K562 (cell line): ENCODE measurements around the gene CACNB1. TPM values are rescaled to one million over a fixed set of nuclear protein-coding genes. Genes with fewer than 3 reads are reported as not detected.

ENCODE experiments used
- ATAC-seq: fragments of 200-7000 bp; cut with Tn5 transposase; 3 replicates; pipeline ENCODE4 v1.9.1; 2020; ENCODE audit warnings: moderate library complexity
- BruUV-seq: library from RNA; stranded (reverse); fragments of 400-500 nt; replicated peaks from 2 replicates; lab custom pipeline; 2021; lab: Mats Ljungman, UMichigan
- CTCF ChIA-PET: fragments of 300-600 bp; formaldehyde crosslinking; extraction: SDS; loops from one replicate; lab custom pipeline; 2021; ENCODE audit warnings: low intra/inter-chr PET ratio; lab: Yijun Ruan, JAX
- POLR2A ChIA-PET: fragments of 300-600, 350-650 bp; sonication (Branson Sonifier 250); formaldehyde crosslinking; extraction: SDS; loops from one replicate; lab custom pipeline; 2021; ENCODE audit warnings: antibody characterized with exemption, inconsistent platforms; lab: Yijun Ruan, JAX
- DNase-seq, 4 experiments: peaks; one replicate each; pipeline versions ENCODE4 v3.0.0 to v3.0.0-alpha.2; 2011 to 2018; ENCODE audit warnings: low spot score in 3 of 4, mixed read lengths in 3 of 4; ENCODE audit errors: extremely low read depth in 1 of 4
- FAIRE-seq: peaks from 2 replicates; lab custom pipeline; 2011; peaks lifted over from hg19 to GRCh38; lab: Jason Lieb, UNC
- H2AFZ ChIP-seq: 2 replicates; pipeline ENCODE4 v1.6.0; 2011; ENCODE audit warnings: low read depth, low read length, control low read depth, inconsistent platforms
- H3K27ac ChIP-seq: fragments of 200-600 bp; 3 replicates; pipeline ENCODE4 v1.8.0; 2011; ENCODE audit warnings: low read depth, mild to moderate bottlenecking, control low read depth, inconsistent platforms, low read length, moderate library complexity, mixed read lengths; ENCODE audit errors: extremely low read depth
- H3K27me3 ChIP-seq, 2 experiments: fragments of 300-600 bp in 1 of 2; 2 replicates in 1 of 2; 3 replicates in 1 of 2; pipeline versions ENCODE4 v1.6.0 to v1.8.0; 2011; ENCODE audit warnings: inconsistent platforms in 2 of 2, low read length in 2 of 2, mild to moderate bottlenecking in 1 of 2, mixed read lengths in 1 of 2, moderate library complexity in 1 of 2; ENCODE audit not compliant: control insufficient read depth in 2 of 2, insufficient read depth in 2 of 2
- H3K36me3 ChIP-seq: fragments of 300-600 bp; 3 replicates; pipeline ENCODE4 v1.8.0; 2011; ENCODE audit warnings: mild to moderate bottlenecking, low read length, inconsistent platforms; ENCODE audit not compliant: control insufficient read depth, insufficient read depth
- H3K4me1 ChIP-seq, 2 experiments: fragments of 200-600 bp in 1 of 2; replicated peaks in 1 of 2; 2 replicates in 1 of 2; 3 replicates in 1 of 2; pipeline versions ENCODE4 v1.5.1 to v1.8.0; 2011; ENCODE audit warnings: inconsistent platforms in 2 of 2, low read length in 2 of 2, mild to moderate bottlenecking in 1 of 2, mixed read lengths in 1 of 2, moderate library complexity in 1 of 2; ENCODE audit not compliant: control insufficient read depth in 2 of 2, insufficient read depth in 2 of 2
- H3K4me2 ChIP-seq: 2 replicates; pipeline ENCODE4 v1.6.1; 2011; ENCODE audit warnings: low read length, control low read depth, inconsistent platforms, mixed read lengths; ENCODE audit not compliant: insufficient read depth
- H3K4me3 ChIP-seq: fragments of 200-600 bp; sonication (generic), shearing (Covaris generic); 2 replicates; pipeline ENCODE4 v1.5.1; 2016; ENCODE audit warnings: control low read depth, inconsistent platforms
- H3K79me2 ChIP-seq: fragments of 200-600 bp; 3 replicates; pipeline ENCODE4 v1.8.0; 2011; ENCODE audit warnings: low read length, inconsistent platforms; ENCODE audit not compliant: control insufficient read depth, insufficient read depth
- H3K9ac ChIP-seq, 2 experiments: 2 replicates each; pipeline versions ENCODE4 v1.6.0 to v1.6.1; 2011; ENCODE audit warnings: low read depth in 2 of 2, low read length in 2 of 2, control low read depth in 1 of 2, inconsistent platforms in 1 of 2, mild to moderate bottlenecking in 1 of 2, mixed read lengths in 1 of 2; ENCODE audit not compliant: insufficient read depth in 1 of 2
- H3K9me1 ChIP-seq: one replicate; pipeline ENCODE4 v1.6.0; 2011; ENCODE audit warnings: inconsistent platforms, mild to moderate bottlenecking, low read length, moderate library complexity; ENCODE audit not compliant: control insufficient read depth, insufficient read depth
- H3K9me3 ChIP-seq: replicated peaks from 2 replicates; pipeline ENCODE4 v1.5.1; 2011; ENCODE audit warnings: low read depth, low read length, inconsistent platforms; ENCODE audit not compliant: control insufficient read depth, insufficient read depth
- H4K20me1 ChIP-seq: replicated peaks from 2 replicates; pipeline ENCODE4 v1.6.1; 2011; ENCODE audit warnings: low read length, inconsistent platforms, mixed read lengths; ENCODE audit not compliant: control insufficient read depth, insufficient read depth
- CEBPZ ChIP-seq: fragments of 150-350 bp; IDR thresholded peaks from 2 replicates; pipeline ENCODE4 v1.6.1; 2014; ENCODE audit warnings: low read depth, mild to moderate bottlenecking, low read length, borderline replicate concordance
- FOXJ2 ChIP-seq: fragments of 200-800 bp; sonication (Bioruptor generic); IDR thresholded peaks from 2 replicates; pipeline ENCODE4 v1.6.1; 2016; ENCODE audit warnings: missing genetic modification characterization, missing compliant biosample characterization
- HNRNPUL1 ChIP-seq: fragments of 200-400 bp; formaldehyde crosslinking; IDR thresholded peaks from 2 replicates; pipeline ENCODE4 v1.6.1; 2017; ENCODE audit warnings: low read length
- KDM5B ChIP-seq: fragments of 200-600 bp; sonication (generic); IDR thresholded peaks from 2 replicates; pipeline ENCODE4 v1.6.1; 2012; ENCODE audit warnings: low read depth, mild to moderate bottlenecking, moderate library complexity, low read length, control low read depth, inconsistent platforms; ENCODE audit not compliant: insufficient replicate concordance
- NR0B1 ChIP-seq: fragments of 450-650 bp; IDR thresholded peaks from one replicate; pipeline ENCODE4 v1.6.1; 2018; ENCODE audit warnings: mild to moderate bottlenecking, moderate library complexity; ENCODE audit not compliant: partially characterized antibody
- PYGO2 ChIP-seq: fragments of 450-650 bp; IDR thresholded peaks from 2 replicates; pipeline ENCODE4 v1.6.1; 2016; ENCODE audit warnings: mild to moderate bottlenecking, missing genetic modification characterization, moderate library complexity, missing compliant biosample characterization
- SP1 ChIP-seq: sonication (generic); formaldehyde crosslinking; IDR thresholded peaks from 2 replicates; pipeline ENCODE4 v1.8.1; 2022; ENCODE audit warnings: mild to moderate bottlenecking, missing genetic modification reagents
- TEAD4 ChIP-seq, 2 experiments: sonication (generic) in 1 of 2; formaldehyde crosslinking in 1 of 2; IDR thresholded peaks; 2 replicates each; pipeline versions ENCODE4 v1.6.1 to v1.8.0; 2012 to 2022; ENCODE audit warnings: borderline replicate concordance in 1 of 2, inconsistent platforms in 1 of 2, low read length in 1 of 2, mild to moderate bottlenecking in 1 of 2, missing genetic modification reagents in 1 of 2
- VEZF1 ChIP-seq: fragments of 200-800 bp; sonication (Bioruptor generic); IDR thresholded peaks from 2 replicates; pipeline ENCODE4 v1.6.1; 2017; ENCODE audit warnings: missing genetic modification characterization, missing compliant biosample characterization
- YY1 ChIP-seq, 3 experiments: IDR thresholded peaks; 2 replicates each; pipeline ENCODE4 v1.6.1; 2011; ENCODE audit warnings: low read length in 2 of 3, mild to moderate bottlenecking in 2 of 3, moderate library complexity in 2 of 3, borderline replicate concordance in 1 of 3, control low read depth in 1 of 3, low read depth in 1 of 3; ENCODE audit not compliant: insufficient read depth in 3 of 3, insufficient replicate concordance in 2 of 3, control insufficient read depth in 1 of 3, insufficient read length in 1 of 3; ENCODE audit errors: extremely low read depth in 1 of 3
- ZNF830 ChIP-seq: fragments of 250-450 bp; sonication (Bioruptor Pico); IDR thresholded peaks from 2 replicates; pipeline ENCODE4 v1.5.0; 2021; ENCODE audit warnings: mild to moderate bottlenecking
- WGBS: fragments of 100-300 bp; shearing (Covaris generic); methylation state at CpG from one replicate; pipeline ENCODE4 v1.1.6; 2016; ENCODE audit warnings: low coverage, mixed read lengths; ENCODE audit not compliant: insufficient coverage; ENCODE audit errors: missing lambda C conversion rate; 5-methylcytosine and 5-hydroxymethylcytosine counted together
- in situ Hi-C: fragments of 300-500 bp; cut with MboI; formaldehyde crosslinking; loops from 4 replicates; pipeline ENCODE4 v1.15.0; 2018; ENCODE audit warnings: inconsistent platforms, mixed read lengths
- intact Hi-C: fragments of 100-400 bp; cut with micrococcal nuclease; formaldehyde crosslinking; loops from 2 replicates; pipeline ENCODE4 v1.14.2; 2022
- polyA plus RNA-seq, 8 experiments: library from polyadenylated mRNA; depleted of rRNA in 4 of 8; stranded (reverse) in 5 of 8; unstranded in 3 of 8; fragments of >200 nt; fragmentation: Nextera tagmentation in 2 of 8; fragmentation: Illumina TruSeq in 1 of 8; extraction: Ambion mirVana in 2 of 8; extraction: Trizol in 1 of 8; gene quantifications; 2 replicates each; pipeline versions ENCODE4 v1.2.1 to v1.2.3, GENCODE V29; 2011 to 2014; ENCODE audit warnings: inconsistent platforms in 1 of 8, missing spikeins in 1 of 8
- total RNA-seq, 7 experiments: library from RNA; depleted of rRNA in 6 of 7; stranded (reverse); fragments of >200 nt in 6 of 7; fragmentation: Illumina TruSeq in 2 of 7; extraction: Trizol in 2 of 7; gene quantifications; 2 replicates each; pipeline versions ENCODE4 v1.2.1 to v1.2.3, GENCODE V29; 2011 to 2021; ENCODE audit warnings: low replicate concordance in 1 of 7

CACNB1 gene
- total and polyA plus RNA-seq, 9 of the 15 experiments (the other 6 are each of a cell fraction or from before 2014, with no cell fraction given) = 0.08 to 7.4 (median 3.0) TPM

GRCh38 chr17:39222866-39223834, 25.7 kb upstream of the CACNB1 start:
- H3K36me3 ChIP-seq = no peaks in the 10 kb centered on the region
- CTCF ChIA-PET = no interaction called here
- H2AFZ ChIP-seq = no peak overlapping the region
- BruUV-seq = no TSS peak
- H3K4me3 ChIP-seq = no peak overlapping the region
- H3K4me1 ChIP-seq = peaks cover 0 to 24% of the 10 kb centered on the region in 2 experiments; a peak in 2 of 5 replicates
- H3K9me3 ChIP-seq = no peaks in the 10 kb centered on the region
- H3K79me2 ChIP-seq = no peaks in the 10 kb centered on the region
- H3K27ac ChIP-seq = no peak overlapping the region
- WGBS = 13% methylated on average over 8 of the region's 9 CpGs
- no peaks in the 10 kb centered on the region for H4K20me1 ChIP-seq
- POLR2A ChIA-PET = interaction anchor here (0.7 to 1.3 kb wide), 3 partner anchors 21 to 513 kb away, joined by 3 read pairs; partner anchors contain the start of gene RPL19
- intact Hi-C loops = no loop called here
- H3K4me2 ChIP-seq = no peak overlapping the region
- peaks cover 14 to 50% of the 10 kb centered on the region in 2 experiments; a peak in 4 of 5 replicates for H3K27me3 ChIP-seq
- FAIRE-seq = no peak
- DNase-seq = no peak
- in situ Hi-C loops = no loop called here
- H3K9me1 ChIP-seq = no peaks in the 10 kb centered on the region
- no peak overlapping the region; a peak in 1 of 4 replicates for H3K9ac ChIP-seq
- ATAC-seq = no peak
- no peak for TF ChIP-seq SP1 (CRISPR knock-in tag)
- TF ChIP-seq YY1 (IDR thresholded peaks at IDR 0.05; ENCODE audit: borderline replicate concordance in 1 of 3, control insufficient read depth in 1 of 3, extremely low read depth in 1 of 3, insufficient read depth in 3 of 3, insufficient read length in 1 of 3, insufficient replicate concordance in 2 of 3, low read depth in 1 of 3, low read length in 2 of 3) = no peak
- TF ChIP-seq PYGO2 (tag) = no peak
- TF ChIP-seq TEAD4 (IDR thresholded peaks at IDR 0.05; ENCODE audit: low read length) = no peak
- no peak for TF ChIP-seq TEAD4 (CRISPR knock-in tag; IDR thresholded peaks at IDR 0.05; ENCODE audit: borderline replicate concordance)
- no peak for TF ChIP-seq CEBPZ
- TF ChIP-seq VEZF1 = no peak
- no peak for TF ChIP-seq KDM5B
- TF ChIP-seq NR0B1 = no peak
- no peak for TF ChIP-seq ZNF830
- no peak for TF ChIP-seq HNRNPUL1
- no peak for TF ChIP-seq FOXJ2
